HepG2 (cell line): ENCODE data around the gene RASGRP1. TPM values are rescaled to one million over a fixed set of nuclear protein-coding genes. Genes with fewer than 3 reads are reported as not detected.

ENCODE experiments used
- ATAC-seq: fragments of 200-7000 bp; cut with Tn5 transposase; 3 replicates; pipeline ENCODE4 v1.9.1; 2020; ENCODE audit warnings: mild to moderate bottlenecking, moderate library complexity
- BruUV-seq: library from RNA; stranded (reverse); fragments of 400-500 nt; replicated peaks from 2 replicates; lab custom pipeline; 2021; lab: Mats Ljungman, UMichigan
- CTCF ChIA-PET: fragments of 300-600 bp; formaldehyde crosslinking; extraction: SDS; loops from one replicate; lab custom pipeline; 2021; ENCODE audit warnings: low total read pairs, inconsistent platforms, low intra/inter-chr PET ratio; lab: Yijun Ruan, JAX
- POLR2A ChIA-PET: fragments of 350-600 bp; sonication (Branson Sonifier 250); formaldehyde crosslinking; loops from one replicate; lab custom pipeline; 2020; ENCODE audit warnings: antibody characterized with exemption, inconsistent platforms; lab: Yijun Ruan, JAX
- DNase-seq: peaks from one replicate; pipeline ENCODE4 v3.0.0-alpha.2; 2015; ENCODE audit warnings: low spot score
- FAIRE-seq: peaks from 3 replicates; lab custom pipeline; 2011; peaks lifted over from hg19 to GRCh38; lab: Jason Lieb, UNC
- H2AFZ ChIP-seq: one replicate; pipeline ENCODE4 v1.6.1; 2011; ENCODE audit warnings: low read length, inconsistent platforms
- H3K27ac ChIP-seq: fragments of 300-600 bp; 3 replicates; pipeline ENCODE4 v1.8.0; 2011; ENCODE audit warnings: mixed run types, mild to moderate bottlenecking, mixed read lengths, low read length, inconsistent platforms; ENCODE audit not compliant: insufficient read depth; ENCODE audit errors: extremely low read length
- H3K27me3 ChIP-seq, 2 experiments: fragments of 200-600 bp in 1 of 2; 2 replicates in 1 of 2; 3 replicates in 1 of 2; pipeline versions ENCODE4 v1.6.0 to v1.8.0; 2011; ENCODE audit warnings: low read length in 2 of 2, mild to moderate bottlenecking in 2 of 2, moderate library complexity in 2 of 2, inconsistent platforms in 1 of 2; ENCODE audit not compliant: insufficient read depth in 2 of 2, control insufficient read depth in 1 of 2
- H3K36me3 ChIP-seq, 2 experiments: fragments of 200-600 bp in 1 of 2; replicated peaks in 1 of 2; 2 replicates in 1 of 2; 3 replicates in 1 of 2; pipeline versions ENCODE4 v1.5.1 to v1.8.0; 2011; ENCODE audit warnings: low read length in 2 of 2, inconsistent platforms in 1 of 2; ENCODE audit not compliant: insufficient read depth in 2 of 2, control insufficient read depth in 1 of 2
- H3K4me1 ChIP-seq: 2 replicates; pipeline ENCODE4 v1.5.1; 2012; ENCODE audit warnings: low read length, inconsistent platforms; ENCODE audit not compliant: insufficient read depth
- H3K4me2 ChIP-seq: 2 replicates; pipeline ENCODE4 v1.6.0; 2011; ENCODE audit warnings: low read depth, low read length, inconsistent platforms
- H3K4me3 ChIP-seq, 3 experiments: fragments of 200-600 bp in 1 of 3; sonication (generic), shearing (Covaris generic) in 1 of 3; replicated peaks in 1 of 3; 2 replicates each; pipeline ENCODE4 v1.5.1; 2011 to 2016; ENCODE audit warnings: low read length in 3 of 3, inconsistent platforms in 2 of 3, low read depth in 2 of 3, mild to moderate bottlenecking in 2 of 3, control low read depth in 1 of 3, mixed read lengths in 1 of 3; ENCODE audit not compliant: insufficient read depth in 1 of 3
- H3K79me2 ChIP-seq: one replicate; pipeline ENCODE4 v1.6.1; 2011; ENCODE audit warnings: low read length, inconsistent platforms; ENCODE audit not compliant: insufficient read depth
- H3K9ac ChIP-seq: 2 replicates; pipeline ENCODE4 v1.6.0; 2011; ENCODE audit warnings: mild to moderate bottlenecking, low read depth, low read length, inconsistent platforms; ENCODE audit not compliant: insufficient read depth
- H3K9me3 ChIP-seq: 2 replicates; pipeline ENCODE4 v1.5.1; 2012; ENCODE audit warnings: mild to moderate bottlenecking, low read length
- H4K20me1 ChIP-seq: 2 replicates; pipeline ENCODE4 v1.6.0; 2011; ENCODE audit warnings: inconsistent platforms, mild to moderate bottlenecking, low read length, moderate library complexity; ENCODE audit not compliant: insufficient read depth
- FOXO1 ChIP-seq: sonication (generic); formaldehyde crosslinking; IDR thresholded peaks from 2 replicates; pipeline ENCODE4 v1.4.0; 2020; ENCODE audit warnings: missing genetic modification reagents
- HOXD1 ChIP-seq: sonication (generic); formaldehyde crosslinking; IDR thresholded peaks from 2 replicates; pipeline ENCODE4 v1.5.0; 2020; ENCODE audit warnings: missing genetic modification reagents
- KDM3A ChIP-seq: IDR thresholded peaks from 2 replicates; pipeline ENCODE4 v1.6.1; 2018; ENCODE audit warnings: low read depth, missing compliant biosample characterization
- NFE2L2 ChIP-seq: fragments of 150-350 bp; IDR thresholded peaks from 2 replicates; pipeline ENCODE4 v1.6.1; 2014; ENCODE audit warnings: low read length
- PRPF4 ChIP-seq: fragments of 200-400 bp; formaldehyde crosslinking; IDR thresholded peaks from 2 replicates; pipeline ENCODE4 v1.6.1; 2016; ENCODE audit warnings: low read length, low read depth; ENCODE audit not compliant: poor library complexity, severe bottlenecking
- RNF2 ChIP-seq: fragments of 450-650 bp; conservative IDR thresholded peaks from 2 replicates; pipeline ENCODE4 v1.6.1; 2016; ENCODE audit warnings: low read depth
- SMC3 ChIP-seq: IDR thresholded peaks from 2 replicates; pipeline ENCODE4 v1.6.1; 2011; ENCODE audit warnings: low read length, improper control_type of control experiment
- SP1 ChIP-seq, 2 experiments: fragments of 450-650 bp in 1 of 2; sonication (generic) in 1 of 2; formaldehyde crosslinking in 1 of 2; IDR thresholded peaks; 2 replicates each; pipeline versions ENCODE4 v1.4.0 to v1.6.1; 2016 to 2020; ENCODE audit warnings: missing genetic modification reagents in 1 of 2
- TAF1 ChIP-seq: sonication (generic); formaldehyde crosslinking; IDR thresholded peaks from 2 replicates; pipeline ENCODE4 v1.4.0; 2020; ENCODE audit warnings: missing genetic modification reagents
- TAF15 ChIP-seq: fragments of 200-400 bp; formaldehyde crosslinking; IDR thresholded peaks from one replicate; pipeline ENCODE4 v1.6.1; 2018; ENCODE audit warnings: mild to moderate bottlenecking, low read depth, low read length; ENCODE audit not compliant: poor library complexity, severe bottlenecking
- TBX3 ChIP-seq: fragments of 450-650 bp; IDR thresholded peaks from 2 replicates; pipeline ENCODE4 v1.6.1; 2017; ENCODE audit warnings: antibody characterized with exemption, mild to moderate bottlenecking, inconsistent platforms, borderline replicate concordance
- ZNF232 ChIP-seq: sonication (generic); formaldehyde crosslinking; IDR thresholded peaks from 2 replicates; pipeline ENCODE4 v1.4.0; 2020; ENCODE audit warnings: missing genetic modification reagents, borderline replicate concordance
- ZNF263 ChIP-seq: sonication (generic); formaldehyde crosslinking; IDR thresholded peaks from 2 replicates; pipeline ENCODE4 v1.4.0; 2020; ENCODE audit warnings: missing genetic modification reagents
- ZNF264 ChIP-seq: sonication (generic); formaldehyde crosslinking; IDR thresholded peaks from 2 replicates; pipeline ENCODE4 v1.4.0; 2020; ENCODE audit warnings: missing genetic modification reagents
- ZNF280D ChIP-seq: sonication (generic); formaldehyde crosslinking; IDR thresholded peaks from 2 replicates; pipeline ENCODE4 v1.5.1; 2020; ENCODE audit warnings: mild to moderate bottlenecking, missing genetic modification reagents
- ZNF350 ChIP-seq: sonication (generic); formaldehyde crosslinking; IDR thresholded peaks from 2 replicates; pipeline ENCODE4 v1.4.0; 2020; ENCODE audit warnings: mild to moderate bottlenecking, low read depth, missing genetic modification reagents, borderline replicate concordance
- ZNF550 ChIP-seq: sonication (generic); formaldehyde crosslinking; IDR thresholded peaks from 2 replicates; pipeline ENCODE4 v1.4.0; 2020; ENCODE audit warnings: mild to moderate bottlenecking, missing genetic modification reagents, borderline replicate concordance
- ZNF652 ChIP-seq: IDR thresholded peaks from 2 replicates; pipeline ENCODE4 v1.6.1; 2016; ENCODE audit warnings: low read depth, borderline replicate concordance
- ZXDC ChIP-seq: sonication (generic); formaldehyde crosslinking; IDR thresholded peaks from 2 replicates; pipeline ENCODE4 v1.5.0; 2020; ENCODE audit warnings: mild to moderate bottlenecking, missing genetic modification reagents
- WGBS: methylation state at CpG from one replicate; pipeline ENCODE4 v1.1.6; 2017; ENCODE audit warnings: low lambda C conversion rate; 5-methylcytosine and 5-hydroxymethylcytosine counted together
- in situ Hi-C: cut with HindIII; loops from 2 replicates; pipeline ENCODE4 v1.10.0; 2017; ENCODE audit warnings: low pct_unique_long_range_greater_than_20kb; ENCODE audit not compliant: extremely low pct_ligation_motif_present
- intact Hi-C: fragments of 100-400 bp; cut with micrococcal nuclease; formaldehyde crosslinking; loops from one replicate; pipeline ENCODE4 v1.10.0; 2022; ENCODE audit not compliant: unreplicated experiment
- polyA plus RNA-seq, 8 experiments: library from polyadenylated mRNA; depleted of rRNA in 3 of 8; stranded (reverse) in 7 of 8; unstranded in 1 of 8; fragments of >200 nt; fragmentation: Illumina TruSeq in 4 of 8; extraction: Trizol in 4 of 8; gene quantifications; 2 replicates each; pipeline versions ENCODE4 v1.2.1 to v1.2.3, GENCODE V29; 2011 to 2016; ENCODE audit warnings: low read depth in 4 of 8, missing spikeins in 1 of 8, mixed read lengths in 1 of 8; ENCODE audit not compliant: insufficient read depth in 1 of 8
- total RNA-seq, 5 experiments: library from RNA; depleted of rRNA; stranded (reverse); fragments of >200 nt; fragmentation: Illumina TruSeq; extraction: Trizol; gene quantifications; 2 replicates each; pipeline ENCODE4 v1.2.3, GENCODE V29; 2016; ENCODE audit warnings: low read depth in 1 of 5

Gene RASGRP1
- total and polyA plus RNA-seq, 2 of the 13 experiments (the other 11 are each of a cell fraction or from before 2014, with no cell fraction given): 0.07 TPM; not detected in 1

- Histone ChIP-seq H4K20me1 (no peaks in the 10 kb centered on the region), H2AFZ (no peak overlapping the region), H3K79me2 (no peaks in the 10 kb centered on the region), H3K4me2 (no peak overlapping the region), H3K27me3 (peaks cover 0 to 1% of the 10 kb centered on the region in 2 experiments; a peak in 1 of 5 replicates), H3K36me3 (no peaks in the 10 kb centered on the region), H3K4me1 (no peaks in the 10 kb centered on the region), H3K4me3 (no peak overlapping the region), H3K27ac (no peak overlapping the region), H3K9me3 (no peaks in the 10 kb centered on the region), H3K9ac (no peak overlapping the region)
- FAIRE-seq: no peak
- DNase-seq: no peak
- ChIA-PET CTCF (no interaction called here), POLR2A (no interaction called here)
- intact Hi-C loops: no loop called here
- TF ChIP-seq TAF1 (CRISPR knock-in tag) (no peak), RNF2 (no peak), SP1 (IDR thresholded peaks at IDR 0.05) (no peak), SP1 (CRISPR knock-in tag; IDR thresholded peaks at IDR 0.05) (no peak), TBX3 (no peak), PRPF4 (no peak), ZNF550 (CRISPR knock-in tag) (no peak), TAF15 (no peak), KDM3A (CRISPR knock-in tag) (no peak), ZNF652 (CRISPR knock-in tag) (no peak), ZNF350 (no peak), ZNF264 (no peak), ZNF280D (CRISPR knock-in tag) (no peak), ZNF232 (no peak), HOXD1 (no peak), SMC3 (no peak), ZXDC (CRISPR knock-in tag) (no peak), NFE2L2 (no peak), ZNF263 (CRISPR knock-in tag) (no peak), FOXO1 (no peak)
- ATAC-seq: no peak
- 17% methylated on average over 4 of the region's 4 CpGs for WGBS
- in situ Hi-C loops: no loop called here
- no TSS peak for BruUV-seq
Measured at GRCh38 chr15:38531509-38531908, 33.1 kb downstream of the RASGRP1 start.
